KMS-11 (cell line): ENCODE measurements around the gene TENM3.

ENCODE experiments used
- H2AFZ ChIP-seq: fragments of 200-600 bp; sonication (generic); 2 replicates; pipeline ENCODE4 v1.6.1; 2016; ENCODE audit warnings: antibody characterized with exemption, mixed run types, low read depth
- H3K27ac ChIP-seq: fragments of 200-600 bp; sonication (generic); 2 replicates; pipeline ENCODE4 v1.6.1; 2016; ENCODE audit warnings: mild to moderate bottlenecking, mixed run types
- H3K27me3 ChIP-seq: fragments of 200-600 bp; sonication (generic); 2 replicates; pipeline ENCODE4 v1.6.1; 2017; ENCODE audit warnings: mild to moderate bottlenecking, low read depth, mixed run types, moderate library complexity; ENCODE audit not compliant: insufficient read depth
- H3K36me3 ChIP-seq: fragments of 200-600 bp; sonication (generic); 2 replicates; pipeline ENCODE4 v1.6.1; 2017; ENCODE audit warnings: mild to moderate bottlenecking, mixed run types; ENCODE audit not compliant: insufficient read depth
- H3K4me1 ChIP-seq: fragments of 200-600 bp; sonication (generic); 2 replicates; pipeline ENCODE4 v1.6.1; 2016; ENCODE audit warnings: mild to moderate bottlenecking, low read depth, mixed run types; ENCODE audit not compliant: poor library complexity, severe bottlenecking
- H3K4me2 ChIP-seq: fragments of 200-600 bp; sonication (generic); 2 replicates; pipeline ENCODE4 v1.7.0; 2016; ENCODE audit warnings: mild to moderate bottlenecking, mixed run types
- H3K4me3 ChIP-seq: fragments of 200-600 bp; sonication (generic); IDR thresholded peaks from 2 replicates; pipeline ENCODE4 v1.6.1; 2017; ENCODE audit warnings: low read depth, low read length, mixed read lengths; ENCODE audit not compliant: insufficient read depth
- H3K79me2 ChIP-seq: fragments of 200-600 bp; sonication (generic); 2 replicates; pipeline ENCODE4 v1.6.1; 2016; ENCODE audit warnings: low read depth, mixed run types; ENCODE audit not compliant: insufficient read depth
- H3K9ac ChIP-seq: fragments of 200-600 bp; sonication (generic); 2 replicates; pipeline ENCODE4 v1.6.1; 2016; ENCODE audit warnings: mild to moderate bottlenecking, mixed run types
- H4K20me1 ChIP-seq: fragments of 200-600 bp; sonication (generic); 2 replicates; pipeline ENCODE4 v1.6.1; 2016; ENCODE audit warnings: mild to moderate bottlenecking, mixed run types; ENCODE audit not compliant: insufficient read depth
- CTCF ChIP-seq: fragments of 200-600 bp; sonication (generic); conservative IDR thresholded peaks from 2 replicates; pipeline ENCODE4 v1.6.1; 2017; ENCODE audit warnings: low read depth, mild to moderate bottlenecking, antibody characterized with exemption, low read length, moderate library complexity, mixed read lengths

Gene TENM3

GRCh38 chr4:182736207-182736606 lies 493.0 kb downstream of the TENM3 start:
- no peaks in the 10 kb centered on the region for H3K4me1 ChIP-seq
- no peak overlapping the region for H3K9ac ChIP-seq
- H3K79me2 ChIP-seq = no peaks in the 10 kb centered on the region
- H3K4me3 ChIP-seq = no peak overlapping the region
- no peaks in the 10 kb centered on the region for H3K36me3 ChIP-seq
- TF ChIP-seq CTCF = no peak
- no peak overlapping the region for H3K27ac ChIP-seq
- no peaks in the 10 kb centered on the region for H3K27me3 ChIP-seq
- H4K20me1 ChIP-seq = no peaks in the 10 kb centered on the region
- H3K4me2 ChIP-seq = no peak overlapping the region
- no peak overlapping the region for H2AFZ ChIP-seq

GRCh38 chr4:182738283-182739047 lies 495.3 kb downstream of the TENM3 start:
- H3K9ac ChIP-seq = no peak overlapping the region
- TF ChIP-seq CTCF = no peak
- no peaks in the 10 kb centered on the region for H3K27me3 ChIP-seq
- H3K4me2 ChIP-seq = no peak overlapping the region
- no peak overlapping the region for H3K27ac ChIP-seq
- H3K4me3 ChIP-seq = no peak overlapping the region
- no peaks in the 10 kb centered on the region for H3K36me3 ChIP-seq
- no peak overlapping the region for H2AFZ ChIP-seq
- H4K20me1 ChIP-seq = no peaks in the 10 kb centered on the region
- H3K79me2 ChIP-seq = no peaks in the 10 kb centered on the region
- H3K4me1 ChIP-seq = no peaks in the 10 kb centered on the region

- H3K4me2 ChIP-seq = no peak overlapping the region
- H3K9ac ChIP-seq = no peak overlapping the region
- H2AFZ ChIP-seq = no peak overlapping the region
- TF ChIP-seq CTCF = no peak
- H3K4me3 ChIP-seq = no peak overlapping the region
- no peaks in the 10 kb centered on the region for H4K20me1 ChIP-seq
- H3K27ac ChIP-seq = no peak overlapping the region
- no peaks in the 10 kb centered on the region for H3K27me3 ChIP-seq
- H3K79me2 ChIP-seq = no peaks in the 10 kb centered on the region
- H3K36me3 ChIP-seq = no peaks in the 10 kb centered on the region
- H3K4me1 ChIP-seq = peaks cover 2% of the 10 kb centered on the region
Observed at GRCh38 chr4:182740256-182740655, 497.1 kb downstream of the TENM3 start.

GRCh38 chr4:182741054-182741453 lies 497.9 kb downstream of the TENM3 start:
- H4K20me1 ChIP-seq = no peaks in the 10 kb centered on the region
- no peak overlapping the region for H2AFZ ChIP-seq
- no peak overlapping the region for H3K27ac ChIP-seq
- no peak overlapping the region for H3K4me3 ChIP-seq
- H3K4me2 ChIP-seq = no peak overlapping the region
- no peak overlapping the region for H3K9ac ChIP-seq
- no peaks in the 10 kb centered on the region for H3K36me3 ChIP-seq
- H3K4me1 ChIP-seq = peaks cover 5% of the 10 kb centered on the region
- no peak for TF ChIP-seq CTCF
- H3K79me2 ChIP-seq = no peaks in the 10 kb centered on the region
- no peaks in the 10 kb centered on the region for H3K27me3 ChIP-seq
